Measurements from ENCODE around the gene PIK3CD.

The PIK3CD gene

GRCh38 chr1:9654051-9654833 lies 2.7 kb downstream of the PIK3CD start:
- peaks cover 3% of the 10 kb centered on the region for H3K4me1 ChIP-seq
- no peaks in the 10 kb centered on the region for H3K9me3 ChIP-seq
- no peaks in the 10 kb centered on the region for H3K36me3 ChIP-seq (replicated peaks)
- DNase-seq (ENCODE audit: low spot score in 2 of 2): no peak
- in situ Hi-C loops (cut with MboI; ENCODE audit: low sequenced_read_pairs): no loop called here
- H3K4me3 ChIP-seq: no peak overlapping the region
- peaks cover 48% of the 10 kb centered on the region for H3K27me3 ChIP-seq (ENCODE audit: low read depth)

DNA sequence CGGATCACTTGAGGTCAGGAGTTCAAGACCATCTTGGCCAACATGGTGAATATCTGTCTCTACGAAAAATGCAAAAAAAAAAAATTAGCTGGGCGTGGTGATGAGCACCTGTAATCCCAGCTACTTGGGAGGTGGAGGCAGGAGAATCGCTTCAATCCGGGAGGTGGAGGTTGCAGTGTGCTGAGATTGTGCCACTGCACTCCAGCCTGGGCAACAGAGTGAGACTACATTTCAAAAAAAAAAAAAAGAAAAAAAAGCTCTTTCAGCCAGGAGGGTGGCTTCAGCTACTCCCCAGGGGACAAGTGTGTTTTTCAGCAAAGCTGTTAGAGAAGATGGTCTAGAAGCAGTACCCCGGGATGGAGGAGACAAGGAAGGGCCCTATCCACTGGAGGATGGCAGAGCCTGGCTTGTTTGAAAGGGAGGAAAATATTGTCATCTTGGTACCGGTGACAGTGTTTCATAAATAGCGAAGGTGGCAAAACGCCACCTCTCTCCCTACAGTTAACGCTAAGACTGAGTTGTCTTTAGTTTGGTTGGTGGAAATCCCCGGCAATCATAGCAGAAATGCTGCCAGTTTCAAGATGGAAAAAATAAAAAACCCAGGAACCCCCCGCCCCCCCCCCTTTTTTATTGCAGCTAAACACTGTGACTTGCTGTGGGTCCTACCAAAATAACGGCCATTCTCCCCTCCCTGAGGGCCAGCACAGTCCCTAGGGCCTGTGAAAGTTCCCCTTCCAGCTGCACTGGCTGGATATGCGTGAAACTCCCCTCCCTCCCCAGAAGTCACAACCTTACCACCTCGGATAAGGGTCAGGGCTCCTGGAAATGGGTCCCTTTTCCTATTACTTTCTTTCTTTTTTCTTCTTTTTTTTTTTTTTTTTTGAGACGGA lies 3.5 kb downstream of the PIK3CD start:
- Histone ChIP-seq H3K27me3 (ENCODE audit: low read depth) (peaks cover 46% of the 10 kb centered on the region), H3K4me3 (no peak overlapping the region), H3K4me1 (no peaks in the 10 kb centered on the region), H3K9me3 (no peaks in the 10 kb centered on the region), H3K36me3 (replicated peaks) (no peaks in the 10 kb centered on the region)
- in situ Hi-C loops (cut with MboI; ENCODE audit: low sequenced_read_pairs): no loop called here
- DNase-seq (ENCODE audit: low spot score in 2 of 2): no peak

GRCh38 chr1:9655836-9656235 lies 4.3 kb downstream of the PIK3CD start:
- no peak for DNase-seq (ENCODE audit: low spot score in 2 of 2)
- H3K4me3 ChIP-seq: no peak overlapping the region
- H3K9me3 ChIP-seq: no peaks in the 10 kb centered on the region
- H3K27me3 ChIP-seq (ENCODE audit: low read depth): peaks cover 38% of the 10 kb centered on the region
- no peaks in the 10 kb centered on the region for H3K4me1 ChIP-seq
- in situ Hi-C loops (cut with MboI; ENCODE audit: low sequenced_read_pairs): no loop called here
- H3K36me3 ChIP-seq (replicated peaks): no peaks in the 10 kb centered on the region

GRCh38 chr1:9657521-9658032 lies 6.0 kb downstream of the PIK3CD start:
- no peaks in the 10 kb centered on the region for H3K4me1 ChIP-seq
- in situ Hi-C loops (cut with MboI; ENCODE audit: low sequenced_read_pairs): no loop called here
- peaks cover 21% of the 10 kb centered on the region for H3K27me3 ChIP-seq (ENCODE audit: low read depth)
- DNase-seq (ENCODE audit: low spot score in 2 of 2): no peak
- H3K9me3 ChIP-seq: no peaks in the 10 kb centered on the region
- no peak overlapping the region for H3K4me3 ChIP-seq
- H3K36me3 ChIP-seq (replicated peaks): no peaks in the 10 kb centered on the region

DNA sequence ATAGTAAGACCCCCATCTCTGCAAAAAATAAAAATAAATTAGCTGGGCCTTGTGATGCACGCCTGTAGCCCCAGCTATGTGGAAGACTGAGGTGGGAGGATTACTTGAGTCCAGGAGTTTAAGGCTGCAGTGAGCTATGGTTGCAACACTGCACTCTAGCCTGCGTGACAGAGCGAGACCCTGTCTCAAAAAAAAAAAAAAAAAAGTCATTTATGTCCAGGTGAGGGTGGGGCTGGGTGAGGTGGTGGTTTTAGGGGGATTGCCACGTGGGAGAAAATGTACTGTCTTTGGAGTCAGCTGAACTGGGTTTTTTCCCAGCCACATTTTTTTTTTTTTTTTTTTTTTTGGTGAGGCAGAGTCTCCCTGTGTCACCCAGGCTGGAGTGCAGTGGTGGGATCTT lies 6.7 kb downstream of the PIK3CD start:
- Histone ChIP-seq H3K36me3 (replicated peaks) (no peaks in the 10 kb centered on the region), H3K4me1 (no peaks in the 10 kb centered on the region), H3K27me3 (ENCODE audit: low read depth) (peaks cover 14% of the 10 kb centered on the region), H3K9me3 (no peaks in the 10 kb centered on the region), H3K4me3 (no peak overlapping the region)
- DNase-seq (ENCODE audit: low spot score in 2 of 2): no peak
- in situ Hi-C loops (cut with MboI; ENCODE audit: low sequenced_read_pairs): no loop called here

- in situ Hi-C loops (cut with MboI; ENCODE audit: low sequenced_read_pairs): no loop called here
- H3K36me3 ChIP-seq (replicated peaks): no peaks in the 10 kb centered on the region
- no peaks in the 10 kb centered on the region for H3K9me3 ChIP-seq
- DNase-seq (ENCODE audit: low spot score in 2 of 2): no peak
- no peaks in the 10 kb centered on the region for H3K4me1 ChIP-seq
- H3K4me3 ChIP-seq: no peak overlapping the region
- peaks cover 3% of the 10 kb centered on the region for H3K27me3 ChIP-seq (ENCODE audit: low read depth)
Measured at GRCh38 chr1:9659328-9659727, 7.8 kb downstream of the PIK3CD start.

DNA sequence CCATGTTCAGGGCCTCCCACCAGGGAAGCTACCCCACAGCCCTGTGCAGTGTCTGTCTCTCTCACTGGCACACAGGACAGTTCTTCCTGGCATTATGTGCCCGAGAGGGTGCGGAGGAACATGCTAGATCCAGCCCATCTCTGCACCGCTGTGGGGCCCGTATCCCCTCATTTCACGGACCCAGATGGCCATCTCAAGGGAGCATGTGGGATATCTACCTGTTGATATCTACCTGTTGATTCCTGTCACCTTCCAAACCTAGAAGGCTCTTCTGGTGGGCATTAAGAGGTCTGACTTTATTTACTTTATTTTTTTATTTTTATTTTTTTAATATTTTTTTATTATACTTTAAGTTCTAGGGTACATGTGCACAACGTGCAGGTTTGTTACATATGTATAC lies 11.7 kb downstream of the PIK3CD start:
- H3K4me3 ChIP-seq: no peak overlapping the region
- no peaks in the 10 kb centered on the region for H3K9me3 ChIP-seq
- no peak for DNase-seq (ENCODE audit: low spot score in 2 of 2)
- H3K27me3 ChIP-seq (ENCODE audit: low read depth): no peaks in the 10 kb centered on the region
- in situ Hi-C loops (cut with MboI; ENCODE audit: low sequenced_read_pairs): no loop called here
- H3K36me3 ChIP-seq (replicated peaks): no peaks in the 10 kb centered on the region
- H3K4me1 ChIP-seq: no peaks in the 10 kb centered on the region

DNA sequence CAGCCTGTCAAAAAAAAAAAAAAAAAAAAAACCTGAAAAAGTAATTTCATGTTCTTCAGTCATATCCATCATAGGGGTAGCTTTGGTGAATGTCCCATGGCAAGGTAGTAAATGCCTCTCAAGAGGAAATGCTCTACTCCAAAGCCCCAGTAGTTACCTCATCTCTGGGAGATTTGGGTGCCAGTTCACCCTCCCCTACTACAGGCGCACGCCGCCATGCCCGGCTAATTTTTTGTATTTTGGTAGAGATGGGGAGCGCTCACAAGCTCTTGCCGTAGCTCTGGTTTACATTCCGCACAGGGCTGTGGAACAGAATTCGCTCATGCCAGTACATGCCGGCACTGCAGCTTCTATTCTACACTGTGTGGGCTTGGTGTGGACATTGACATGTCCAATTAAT lies 13.7 kb downstream of the PIK3CD start:
- H3K27me3 ChIP-seq (ENCODE audit: low read depth): no peaks in the 10 kb centered on the region
- H3K9me3 ChIP-seq: no peaks in the 10 kb centered on the region
- DNase-seq (ENCODE audit: low spot score in 2 of 2): no peak
- no peaks in the 10 kb centered on the region for H3K36me3 ChIP-seq (replicated peaks)
- no peak overlapping the region for H3K4me3 ChIP-seq
- in situ Hi-C loops (cut with MboI; ENCODE audit: low sequenced_read_pairs): no loop called here
- H3K4me1 ChIP-seq: no peaks in the 10 kb centered on the region

GRCh38 chr1:9668080-9668479 lies 16.5 kb downstream of the PIK3CD start:
- Histone ChIP-seq H3K27me3 (ENCODE audit: low read depth) (no peaks in the 10 kb centered on the region), H3K9me3 (no peaks in the 10 kb centered on the region), H3K4me1 (no peaks in the 10 kb centered on the region), H3K4me3 (no peak overlapping the region), H3K36me3 (replicated peaks) (no peaks in the 10 kb centered on the region)
- in situ Hi-C loops (cut with MboI; ENCODE audit: low sequenced_read_pairs): no loop called here
- no peak for DNase-seq (ENCODE audit: low spot score in 2 of 2)

DNA sequence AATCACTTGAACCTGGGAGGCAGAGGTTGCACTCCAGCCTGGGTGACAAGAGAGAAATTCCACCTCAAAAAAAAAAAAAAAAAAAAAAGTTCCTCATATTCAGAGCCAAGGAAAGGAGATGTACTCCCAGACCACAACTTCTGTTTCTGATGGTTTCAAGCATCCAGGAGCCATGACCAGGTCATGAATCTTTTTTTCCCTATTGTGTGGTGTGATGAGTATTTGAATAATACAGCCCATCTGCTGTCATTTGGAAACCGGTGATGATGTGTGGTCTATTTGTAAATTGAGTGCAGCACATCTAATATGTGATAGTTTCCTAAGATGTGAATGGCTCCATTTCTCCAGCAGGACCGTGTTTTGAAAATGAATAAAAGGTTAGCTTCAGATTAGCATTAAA lies 18.6 kb downstream of the PIK3CD start:
- H3K36me3 ChIP-seq (replicated peaks): no peaks in the 10 kb centered on the region
- H3K4me1 ChIP-seq: no peaks in the 10 kb centered on the region
- no peak overlapping the region for H3K4me3 ChIP-seq
- no peak for DNase-seq (ENCODE audit: low spot score in 2 of 2)
- no peaks in the 10 kb centered on the region for H3K27me3 ChIP-seq (ENCODE audit: low read depth)
- in situ Hi-C loops (cut with MboI; ENCODE audit: low sequenced_read_pairs): no loop called here
- H3K9me3 ChIP-seq: no peaks in the 10 kb centered on the region

GRCh38 chr1:9671377-9672140 lies 20.0 kb downstream of the PIK3CD start:
- Histone ChIP-seq H3K4me3 (no peak overlapping the region), H3K4me1 (no peaks in the 10 kb centered on the region), H3K27me3 (ENCODE audit: low read depth) (no peaks in the 10 kb centered on the region), H3K9me3 (no peaks in the 10 kb centered on the region), H3K36me3 (replicated peaks) (no peaks in the 10 kb centered on the region)
- in situ Hi-C loops (cut with MboI; ENCODE audit: low sequenced_read_pairs): no loop called here
- no peak for DNase-seq (ENCODE audit: low spot score in 2 of 2)

GRCh38 chr1:9672444-9672843 lies 20.9 kb downstream of the PIK3CD start:
- Histone ChIP-seq H3K4me3 (no peak overlapping the region), H3K27me3 (ENCODE audit: low read depth) (no peaks in the 10 kb centered on the region), H3K4me1 (no peaks in the 10 kb centered on the region), H3K36me3 (replicated peaks) (no peaks in the 10 kb centered on the region), H3K9me3 (no peaks in the 10 kb centered on the region)
- in situ Hi-C loops (cut with MboI; ENCODE audit: low sequenced_read_pairs): no loop called here
- DNase-seq (ENCODE audit: low spot score in 2 of 2): no peak

- in situ Hi-C loops (cut with MboI; ENCODE audit: low sequenced_read_pairs): no loop called here
- Histone ChIP-seq H3K4me1 (no peaks in the 10 kb centered on the region), H3K27me3 (ENCODE audit: low read depth) (no peaks in the 10 kb centered on the region), H3K36me3 (replicated peaks) (no peaks in the 10 kb centered on the region), H3K9me3 (no peaks in the 10 kb centered on the region), H3K4me3 (no peak overlapping the region)
- no peak for DNase-seq (ENCODE audit: low spot score in 2 of 2)
Measured at GRCh38 chr1:9675393-9675792, 23.9 kb downstream of the PIK3CD start.

Measured in HAP-1 (cell line).